Lower lobe of right lung (tissue), 2 donors: ENCODE measurements around the gene TGFB3. TPM values are rescaled to one million over a fixed set of nuclear protein-coding genes. Genes with fewer than 3 reads are reported as not detected.

Experiments
- ATAC-seq, 2 donors: fragments of 200-7000 bp; cut with Tn5 transposase; one replicate each; pipeline ENCODE4 v1.9.1; 2020 to 2022; ENCODE audit warnings: mild to moderate bottlenecking in 2 of 2, moderate library complexity in 2 of 2
- DNase-seq: peaks from one replicate; pipeline ENCODE4 v3.0.0-alpha.2; 2020
- H3K27ac ChIP-seq: fragments of 200-600 bp; one replicate; pipeline ENCODE4 v1.8.0; 2022
- H3K27me3 ChIP-seq: fragments of 200-600 bp; one replicate; pipeline ENCODE4 v1.8.0; 2022; ENCODE audit warnings: low read depth
- H3K36me3 ChIP-seq: fragments of 200-600 bp; one replicate; pipeline ENCODE4 v1.8.0; 2022; ENCODE audit warnings: mild to moderate bottlenecking
- H3K4me1 ChIP-seq: fragments of 200-600 bp; one replicate; pipeline ENCODE4 v1.8.0; 2022
- H3K4me3 ChIP-seq: fragments of 200-600 bp; one replicate; pipeline ENCODE4 v1.8.0; 2022; ENCODE audit warnings: mild to moderate bottlenecking
- H3K9me3 ChIP-seq: fragments of 200-600 bp; one replicate; pipeline ENCODE4 v1.8.0; 2022
- CTCF ChIP-seq: fragments of 200-600 bp; IDR thresholded peaks from one replicate; pipeline ENCODE4 v1.8.0; 2022; ENCODE audit warnings: antibody characterized with exemption, mild to moderate bottlenecking
- intact Hi-C: fragments of 100-400 bp; cut with DNase I; formaldehyde crosslinking; loops from one replicate; pipeline ENCODE4 v1.11.0; 2022
- total RNA-seq: library from RNA; stranded (reverse); fragmentation: NEBNext Ultra II Directional; extraction: Animal tissue kit (Norgen Biotek cat#: 25700); gene quantifications from one replicate; pipeline ENCODE4 v1.2.1, GENCODE V29; 2021
- donor health status: DM: no; HTN: yes; CAD: no; lungs with severe emphysema.

The TGFB3 gene
- total RNA-seq, 1 donor from 2014 or later, result 15.7 TPM

DNA sequence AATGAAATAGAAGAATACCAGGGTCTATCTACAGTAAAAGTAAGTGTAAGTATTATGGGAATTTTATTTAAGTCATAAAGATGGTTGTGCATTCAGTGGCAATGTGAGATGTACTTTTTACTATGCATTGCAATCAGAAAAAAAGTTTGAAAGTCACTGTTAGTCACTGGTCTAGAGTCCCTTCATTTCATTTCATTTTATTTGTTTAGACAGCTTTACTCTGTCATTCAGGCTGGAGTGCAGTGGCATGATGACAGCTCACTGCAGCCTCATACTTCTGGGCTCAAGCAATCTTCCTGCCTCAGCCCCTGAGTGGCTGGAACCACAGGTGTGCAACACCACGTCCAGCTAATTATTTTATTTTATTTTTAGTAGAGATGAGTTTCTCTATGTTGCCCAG lies 42.6 kb downstream of the TGFB3 start:
- intact Hi-C loops, result no loop called here
- Histone ChIP-seq H3K4me1 (no peaks in the 10 kb centered on the region), H3K36me3 (no peaks in the 10 kb centered on the region), H3K27me3 (no peaks in the 10 kb centered on the region), H3K27ac (no peak overlapping the region), H3K4me3 (no peak overlapping the region), H3K9me3 (no peaks in the 10 kb centered on the region)
- DNase-seq (no peak), ATAC-seq (no peak)
- TF ChIP-seq CTCF, result no peak

DNA sequence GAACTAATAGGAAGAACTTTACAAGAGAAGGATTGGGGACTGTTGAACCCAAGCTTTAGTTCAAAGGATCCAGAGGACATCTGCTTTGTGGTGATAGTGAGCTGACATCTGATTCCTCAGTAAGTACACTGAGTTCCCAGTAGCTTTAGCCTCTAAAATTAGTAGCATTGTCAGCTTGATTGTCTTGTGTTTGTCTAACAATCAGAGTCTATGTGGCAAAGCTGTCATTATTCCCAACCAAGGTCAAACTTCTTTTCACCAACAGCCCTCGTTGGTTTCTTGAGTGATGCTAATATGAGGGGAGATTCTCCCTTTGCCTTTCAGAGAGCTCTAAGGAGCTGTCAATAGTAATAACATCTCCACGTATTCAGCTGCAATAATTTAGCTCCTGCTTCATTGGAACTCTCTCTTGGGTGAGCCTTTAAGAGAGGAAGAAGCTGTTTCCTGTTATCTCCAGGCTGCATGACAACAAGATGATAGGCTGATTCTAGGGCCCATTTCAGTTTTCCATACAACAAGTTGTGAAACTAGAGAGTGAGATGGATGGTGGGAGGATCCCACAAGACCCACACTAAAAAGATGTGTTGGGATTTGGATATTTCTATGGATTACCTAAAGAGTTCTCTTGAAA lies 46.7 kb downstream of the TGFB3 start:
- H3K9me3 ChIP-seq, result no peaks in the 10 kb centered on the region
- H3K36me3 ChIP-seq, result peaks cover 6% of the 10 kb centered on the region
- no peaks in the 10 kb centered on the region for H3K27me3 ChIP-seq
- no peak overlapping the region for H3K27ac ChIP-seq
- H3K4me3 ChIP-seq, result no peak overlapping the region
- DNase-seq, result no peak
- TF ChIP-seq CTCF, result no peak
- ATAC-seq, result no peak
- intact Hi-C loops, result no loop called here
- no peaks in the 10 kb centered on the region for H3K4me1 ChIP-seq

GRCh38 chr14:75933712-75934296 lies 48.0 kb downstream of the TGFB3 start:
- Histone ChIP-seq H3K27ac (no peak overlapping the region), H3K27me3 (no peaks in the 10 kb centered on the region), H3K4me1 (no peaks in the 10 kb centered on the region), H3K36me3 (peaks cover 6% of the 10 kb centered on the region), H3K9me3 (no peaks in the 10 kb centered on the region), H3K4me3 (no peak overlapping the region)
- no peak for ATAC-seq
- DNase-seq, result no peak
- TF ChIP-seq CTCF, result no peak
- intact Hi-C loops, result no loop called here

DNA sequence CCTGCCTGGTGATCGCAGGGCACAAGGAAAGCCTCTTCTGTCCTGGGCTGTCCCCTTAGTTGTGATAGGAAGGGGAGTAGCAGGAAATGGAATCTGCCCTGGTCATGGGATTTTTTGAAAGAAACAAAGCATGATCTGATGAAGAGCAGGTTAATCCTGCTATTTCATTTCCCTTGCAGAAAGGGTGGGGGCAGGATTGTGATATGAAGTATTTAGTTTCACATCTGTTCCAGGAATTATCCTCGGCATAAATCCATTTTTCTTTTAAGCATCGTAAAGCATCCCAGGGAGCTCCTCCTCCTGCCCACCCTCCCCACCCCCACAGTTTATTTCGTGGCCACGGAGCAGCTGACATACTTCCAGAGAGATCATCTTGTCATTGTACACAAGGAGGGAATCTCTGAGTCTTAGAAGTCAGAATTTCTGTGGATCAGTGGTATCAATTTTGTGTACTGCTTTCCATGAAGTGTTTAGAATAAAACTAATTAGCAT lies 53.1 kb downstream of the TGFB3 start:
- Histone ChIP-seq H3K9me3 (no peaks in the 10 kb centered on the region), H3K4me3 (no peak overlapping the region), H3K27me3 (no peaks in the 10 kb centered on the region), H3K36me3 (peaks cover 2% of the 10 kb centered on the region), H3K4me1 (no peaks in the 10 kb centered on the region), H3K27ac (no peak overlapping the region)
- ATAC-seq (no peak), DNase-seq (no peak)
- no peak for TF ChIP-seq CTCF
- intact Hi-C loops, result no loop called here

DNA sequence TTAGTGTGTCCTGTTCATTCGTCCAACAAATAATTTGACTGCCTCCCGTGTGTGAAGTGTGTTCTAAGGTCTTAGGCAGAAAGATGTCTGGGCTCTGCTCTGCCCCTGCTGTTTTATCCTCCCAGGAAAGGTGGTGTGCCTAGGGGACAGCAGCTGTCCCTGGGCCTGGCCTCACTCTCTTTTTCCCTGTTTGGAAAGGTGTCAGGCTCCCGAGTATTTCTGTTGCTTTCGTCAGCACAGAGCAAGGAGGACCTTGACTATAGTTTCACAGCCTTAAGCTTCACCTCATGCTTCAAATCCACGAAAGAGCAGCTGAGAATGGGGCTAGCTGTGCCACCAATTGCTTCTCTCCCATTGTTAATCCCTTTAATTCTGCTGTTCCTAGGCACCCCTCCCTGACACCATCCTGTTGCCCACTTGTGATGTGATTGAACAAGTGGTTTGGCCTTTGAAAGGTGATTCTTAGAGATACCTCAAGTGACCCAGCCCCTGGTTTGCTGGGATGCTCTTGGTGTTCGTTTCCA lies 54.2 kb downstream of the TGFB3 start:
- intact Hi-C loops, result no loop called here
- TF ChIP-seq CTCF, result no peak
- H3K36me3 ChIP-seq, result no peaks in the 10 kb centered on the region
- ATAC-seq (no peak), DNase-seq (no peak)
- H3K4me3 ChIP-seq, result no peak overlapping the region
- no peaks in the 10 kb centered on the region for H3K4me1 ChIP-seq
- H3K9me3 ChIP-seq, result no peaks in the 10 kb centered on the region
- no peaks in the 10 kb centered on the region for H3K27me3 ChIP-seq
- no peak overlapping the region for H3K27ac ChIP-seq
